Kidney epithelial cell (primary cell): ENCODE measurements around the gene GARIN5A. TPM values are rescaled to one million over a fixed set of nuclear protein-coding genes. Genes with fewer than 3 reads are reported as not detected.

Source experiments
- DNase-seq: peaks from one replicate; pipeline ENCODE4 v3.0.0-alpha.2; 2010; ENCODE audit warnings: low read depth
- H3K27me3 ChIP-seq: 2 replicates; pipeline ENCODE4 v1.6.0; 2011; ENCODE audit warnings: low read length; ENCODE audit not compliant: control insufficient read depth, insufficient read depth
- H3K36me3 ChIP-seq: 2 replicates; pipeline ENCODE4 v1.5.1; 2011; ENCODE audit warnings: low read length; ENCODE audit not compliant: control insufficient read depth, insufficient read depth
- H3K4me3 ChIP-seq: 2 replicates; pipeline ENCODE4 v1.5.1; 2011; ENCODE audit warnings: low read depth, mild to moderate bottlenecking, control low read depth, low read length
- CTCF ChIP-seq: IDR thresholded peaks from 2 replicates; pipeline ENCODE4 v1.5.1; 2011; ENCODE audit warnings: mild to moderate bottlenecking, moderate library complexity, low read length, control low read depth, inconsistent platforms; ENCODE audit not compliant: insufficient read depth, poor library complexity, severe bottlenecking
- total RNA-seq: library from RNA; depleted of rRNA; stranded (reverse); fragments of >200 nt; gene quantifications from 2 replicates; pipeline ENCODE4 v1.2.3, GENCODE V29; 2015

GARIN5A gene
- total RNA-seq, 1 donor from 2014 or later = 9.9 TPM

- no peak for DNase-seq
- Histone ChIP-seq H3K27me3 (peaks cover 23% of the 10 kb centered on the region), H3K36me3 (no peaks in the 10 kb centered on the region), H3K4me3 (no peak overlapping the region)
- TF ChIP-seq CTCF = no peak
Observed at GRCh38 chr19:50420808-50421207, 55.8 kb downstream of the GARIN5A start.

GRCh38 chr19:50420127-50420526 is 56.5 kb downstream of the GARIN5A start:
- Histone ChIP-seq H3K4me3 (no peak overlapping the region), H3K36me3 (no peaks in the 10 kb centered on the region), H3K27me3 (peaks cover 23% of the 10 kb centered on the region)
- no peak for DNase-seq
- no peak for TF ChIP-seq CTCF

- Histone ChIP-seq H3K27me3 (peaks cover 23% of the 10 kb centered on the region), H3K36me3 (no peaks in the 10 kb centered on the region), H3K4me3 (no peak overlapping the region)
- TF ChIP-seq CTCF = no peak
- no peak for DNase-seq
Observed at GRCh38 chr19:50419580-50420035, 57.0 kb downstream of the GARIN5A start.

GRCh38 chr19:50419022-50419579 is 57.5 kb downstream of the GARIN5A start:
- DNase-seq = no peak
- no peaks in the 10 kb centered on the region for H3K36me3 ChIP-seq
- peaks cover 23% of the 10 kb centered on the region for H3K27me3 ChIP-seq
- no peak overlapping the region for H3K4me3 ChIP-seq
- TF ChIP-seq CTCF = no peak

GRCh38 chr19:50418176-50419021 is 58.2 kb downstream of the GARIN5A start, which contains the start of gene SPIB:
Gene SPIB, plus strand, starts transcription at chr19:50418938. Its CDS starts 25 bp downstream, at chr19:50418963.
- no peak for TF ChIP-seq CTCF
- no peaks in the 10 kb centered on the region for H3K36me3 ChIP-seq
- H3K4me3 ChIP-seq = no peak within 1 kb of the TSS
- peaks cover 23% of the 10 kb centered on the region for H3K27me3 ChIP-seq
- no peak for DNase-seq
